Measurements from ENCODE around the gene PKN1. TPM values are rescaled to one million over a fixed set of nuclear protein-coding genes. Genes with fewer than 3 reads are reported as not detected.

Gene PKN1
- total and polyA plus RNA-seq, 2 of the 13 experiments (the other 11 are each of a cell fraction or from before 2014, with no cell fraction given) = 45.7 to 54.5 TPM

DNA sequence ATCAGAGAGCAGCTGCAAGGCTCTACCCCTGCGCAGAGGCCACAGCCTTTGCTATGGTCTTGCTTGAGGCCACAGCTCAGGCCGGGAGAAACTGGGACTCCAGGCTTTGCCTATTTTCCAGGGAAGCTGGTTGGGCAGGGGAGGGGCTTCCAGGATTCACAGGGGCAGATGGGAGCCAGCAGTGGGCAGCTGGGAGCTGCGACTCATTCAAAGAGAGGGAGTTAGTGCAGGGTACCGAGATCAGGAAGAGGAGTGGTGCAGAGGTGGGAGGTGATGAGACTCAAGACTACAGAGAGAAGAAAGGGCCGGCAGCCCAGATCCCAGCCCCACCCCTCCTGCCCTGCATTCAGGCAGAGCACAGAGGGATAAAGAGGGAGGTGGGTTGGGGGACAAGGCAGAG, 39.8 kb upstream of the PKN1 start (continued):
- no peak for TF ChIP-seq ZFP91 (CRISPR knock-in tag; IDR thresholded peaks at IDR 0.05; ENCODE audit: borderline replicate concordance)

DNA sequence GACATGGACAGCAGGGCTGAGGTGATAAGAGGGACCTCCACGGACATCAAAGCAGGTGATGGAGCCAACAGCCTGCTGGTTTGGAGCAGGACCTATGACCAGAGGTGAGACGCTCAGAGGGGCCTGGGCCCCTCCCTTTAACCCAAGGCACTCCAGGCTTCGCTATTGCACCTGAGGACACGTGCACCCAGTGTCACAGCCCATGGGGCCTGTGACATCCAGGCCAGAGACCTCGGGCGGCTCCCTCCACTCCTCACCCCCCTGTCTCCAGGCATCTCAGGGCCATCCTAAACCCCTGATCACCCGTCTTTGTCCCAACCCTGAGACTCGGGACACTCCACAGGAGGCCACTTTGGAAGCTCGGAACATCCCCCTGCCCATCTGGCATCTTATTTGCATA, 38.9 kb upstream of the PKN1 start:
- no peak overlapping the region for H3K27ac ChIP-seq (ENCODE audit: extremely low read length, insufficient read depth, low read length)
- H3K36me3 ChIP-seq (replicated peaks in 1 of 2; ENCODE audit: control insufficient read depth in 1 of 2, insufficient read depth in 2 of 2, low read length in 2 of 2) = no peaks in the 10 kb centered on the region
- no peaks in the 10 kb centered on the region for H3K9me3 ChIP-seq (ENCODE audit: low read length)
- no peak for FAIRE-seq
- H2AFZ ChIP-seq (ENCODE audit: low read length) = no peak overlapping the region
- 90% methylated on average over 5 of the region's 9 CpGs for WGBS (ENCODE audit: low lambda C conversion rate)
- DNase-seq (ENCODE audit: low spot score) = no peak
- no peak for ATAC-seq
- no peak overlapping the region for H3K9ac ChIP-seq (ENCODE audit: insufficient read depth, low read depth, low read length)
- intact Hi-C loops (cut with micrococcal nuclease; ENCODE audit: unreplicated experiment) (no loop called here), in situ Hi-C loops (cut with HindIII; ENCODE audit: extremely low pct_ligation_motif_present, low pct_unique_long_range_greater_than_20kb) (no loop called here)
- H3K4me2 ChIP-seq (ENCODE audit: low read depth, low read length) = no peak overlapping the region
- peaks cover 0 to 1% of the 10 kb centered on the region in 2 experiments; a peak in 1 of 5 replicates for H3K27me3 ChIP-seq (ENCODE audit: control insufficient read depth in 1 of 2, insufficient read depth in 2 of 2, low read length in 2 of 2)
- no peak overlapping the region for H3K4me3 ChIP-seq (replicated peaks in 1 of 3; ENCODE audit: insufficient read depth in 1 of 3, low read depth in 2 of 3, low read length in 3 of 3)
- no peaks in the 10 kb centered on the region for H4K20me1 ChIP-seq (ENCODE audit: insufficient read depth, low read length)
- no TSS peak for BruUV-seq (replicated peaks)
- ChIA-PET CTCF (ENCODE audit: low intra/inter-chr PET ratio, low total read pairs) (no interaction called here), POLR2A (no interaction called here)
- H3K79me2 ChIP-seq (ENCODE audit: insufficient read depth, low read length) = no peaks in the 10 kb centered on the region
- H3K4me1 ChIP-seq (ENCODE audit: insufficient read depth, low read length) = 0 out of 2 replicates have a peak, but pooled peaks cover 7% of the 10 kb centered on the region
- TF ChIP-seq CBX5 (CRISPR knock-in tag; IDR thresholded peaks at IDR 0.05; ENCODE audit: borderline replicate concordance) (no peak), NAIF1 (CRISPR knock-in tag; IDR thresholded peaks at IDR 0.05; ENCODE audit: borderline replicate concordance) (no peak), ZNF616 (CRISPR knock-in tag; IDR thresholded peaks at IDR 0.05; ENCODE audit: low read depth) (no peak), ZNF260 (CRISPR knock-in tag; IDR thresholded peaks at IDR 0.05; ENCODE audit: borderline replicate concordance, low read depth) (no peak), KLF11 (CRISPR knock-in tag; IDR thresholded peaks at IDR 0.05) (no peak), SMAD3 (CRISPR knock-in tag; IDR thresholded peaks at IDR 0.05) (no peak), ZNF143 (CRISPR knock-in tag; IDR thresholded peaks at IDR 0.05) (no peak), ZBTB10 (CRISPR knock-in tag; IDR thresholded peaks at IDR 0.05; ENCODE audit: borderline replicate concordance) (no peak), ETS1 (CRISPR knock-in tag; IDR thresholded peaks at IDR 0.05) (no peak), ZNF891 (CRISPR knock-in tag; IDR thresholded peaks at IDR 0.05) (no peak)
- TF ChIP-seq, protein P1, sequence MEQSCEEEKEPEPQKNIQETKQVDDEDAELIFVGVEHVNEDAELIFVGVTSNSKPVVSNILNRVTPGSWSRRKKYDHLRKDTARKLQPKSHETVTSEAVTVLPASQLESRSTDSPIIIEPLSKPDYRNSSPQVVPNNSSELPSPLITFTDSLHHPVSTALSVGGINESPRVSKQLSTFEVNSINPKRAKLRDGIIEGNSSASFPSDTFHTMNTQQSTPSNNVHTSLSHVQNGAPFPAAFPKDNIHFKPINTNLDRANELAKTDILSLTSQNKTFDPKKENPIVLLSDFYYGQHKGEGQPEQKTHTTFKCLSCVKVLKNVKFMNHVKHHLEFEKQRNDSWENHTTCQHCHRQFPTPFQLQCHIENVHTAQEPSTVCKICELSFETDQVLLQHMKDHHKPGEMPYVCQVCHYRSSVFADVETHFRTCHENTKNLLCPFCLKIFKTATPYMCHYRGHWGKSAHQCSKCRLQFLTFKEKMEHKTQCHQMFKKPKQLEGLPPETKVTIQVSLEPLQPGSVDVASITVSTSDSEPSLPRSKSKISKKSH (CRISPR knock-in tag; IDR thresholded peaks at IDR 0.05; ENCODE audit: borderline replicate concordance) = no peak
- TF ChIP-seq, protein P2, sequence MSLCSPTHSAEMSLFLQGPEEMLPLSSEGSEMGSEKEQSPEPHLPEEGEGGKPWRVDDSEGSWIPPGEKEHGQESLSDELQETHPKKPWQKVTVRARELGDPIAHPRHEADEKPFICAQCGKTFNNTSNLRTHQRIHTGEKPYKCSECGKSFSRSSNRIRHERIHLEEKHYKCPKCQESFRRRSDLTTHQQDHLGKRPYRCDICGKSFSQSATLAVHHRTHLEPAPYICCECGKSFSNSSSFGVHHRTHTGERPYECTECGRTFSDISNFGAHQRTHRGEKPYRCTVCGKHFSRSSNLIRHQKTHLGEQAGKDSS (CRISPR knock-in tag; IDR thresholded peaks at IDR 0.05; ENCODE audit: borderline replicate concordance, low read depth) = no peak
- TF ChIP-seq, protein P3, sequence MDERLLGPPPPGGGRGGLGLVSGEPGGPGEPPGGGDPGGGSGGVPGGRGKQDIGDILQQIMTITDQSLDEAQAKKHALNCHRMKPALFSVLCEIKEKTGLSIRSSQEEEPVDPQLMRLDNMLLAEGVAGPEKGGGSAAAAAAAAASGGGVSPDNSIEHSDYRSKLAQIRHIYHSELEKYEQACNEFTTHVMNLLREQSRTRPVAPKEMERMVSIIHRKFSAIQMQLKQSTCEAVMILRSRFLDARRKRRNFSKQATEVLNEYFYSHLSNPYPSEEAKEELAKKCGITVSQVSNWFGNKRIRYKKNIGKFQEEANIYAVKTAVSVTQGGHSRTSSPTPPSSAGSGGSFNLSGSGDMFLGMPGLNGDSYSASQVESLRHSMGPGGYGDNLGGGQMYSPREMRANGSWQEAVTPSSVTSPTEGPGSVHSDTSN (CRISPR knock-in tag; IDR thresholded peaks at IDR 0.05) = no peak

Data from HepG2 (cell line).